GM23338 (cell line): ENCODE results near the gene PRMT7. TPM values are rescaled to one million over a fixed set of nuclear protein-coding genes. Genes with fewer than 3 reads are reported as not detected.

Experiments
- CREB1 ChIP-seq: fragments of 250-450 bp; sonication (Bioruptor Pico); IDR thresholded peaks from 2 replicates; pipeline ENCODE4 v1.5.0; 2020; ENCODE audit warnings: low read depth, mild to moderate bottlenecking, moderate library complexity
- EZH2 ChIP-seq: fragments of 200-600 bp; sonication (generic); IDR thresholded peaks from one replicate; pipeline ENCODE4 v1.8.0; 2017; ENCODE audit warnings: antibody characterized with exemption, mild to moderate bottlenecking, low read depth; ENCODE audit not compliant: unreplicated experiment
- NANOG ChIP-seq: IDR thresholded peaks from 2 replicates; pipeline ENCODE4 v1.6.1; 2016; ENCODE audit warnings: antibody characterized with exemption, borderline replicate concordance
- STAT1 ChIP-seq: IDR thresholded peaks from one replicate; pipeline ENCODE4 v1.6.1; 2016; ENCODE audit warnings: antibody characterized with exemption; ENCODE audit not compliant: unreplicated experiment
- ZNF114 ChIP-seq: fragments of 250-450 bp; sonication (Bioruptor Pico); IDR thresholded peaks from 2 replicates; pipeline ENCODE4 v1.5.0; 2020; ENCODE audit warnings: mild to moderate bottlenecking, moderate library complexity
- polyA plus RNA-seq: library from polyadenylated mRNA; unstranded; fragments of >200 nt; fragmentation: Nextera tagmentation; extraction: Ambion mirVana; gene quantifications from 2 replicates; pipeline ENCODE4 v1.2.1, GENCODE V29; 2016
- total RNA-seq: library from RNA; depleted of rRNA; stranded (reverse); fragments of >200 nt; shearing (Covaris generic); gene quantifications from 2 replicates; pipeline ENCODE4 v1.2.3, GENCODE V29; 2014
- TF ChIP-seq, protein P1 (sequence below): fragments of 250-450 bp; sonication (Bioruptor Pico); IDR thresholded peaks from 2 replicates; pipeline ENCODE4 v1.5.0; 2020; ENCODE audit warnings: mild to moderate bottlenecking, moderate library complexity
- TF ChIP-seq, protein P2 (sequence below): IDR thresholded peaks from one replicate; pipeline ENCODE4 v1.6.1; 2018; ENCODE audit warnings: antibody characterized with exemption; ENCODE audit not compliant: unreplicated experiment

PRMT7 gene
- total and polyA plus RNA-seq, 2 experiments from 2014 or later: 20.2 to 65.3 TPM

DNA sequence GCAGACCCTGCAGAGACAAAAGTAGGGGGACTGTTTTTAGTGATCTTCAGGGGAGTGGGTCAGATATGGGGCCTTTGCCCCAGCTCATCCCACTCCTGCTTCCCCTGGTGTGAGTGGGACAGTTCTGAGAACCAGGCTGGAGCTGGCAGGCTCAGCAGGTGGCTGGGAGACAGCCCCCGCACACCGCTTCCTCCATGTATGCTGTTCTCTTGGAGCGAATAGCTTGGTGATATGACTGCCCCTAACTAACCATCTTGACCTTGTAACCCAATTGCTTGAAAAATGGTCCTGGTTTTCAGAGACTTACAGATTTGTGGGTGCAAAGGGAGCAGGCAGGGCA lies 61.5 kb downstream of the PRMT7 start (continued):
- TF ChIP-seq, protein P1, sequence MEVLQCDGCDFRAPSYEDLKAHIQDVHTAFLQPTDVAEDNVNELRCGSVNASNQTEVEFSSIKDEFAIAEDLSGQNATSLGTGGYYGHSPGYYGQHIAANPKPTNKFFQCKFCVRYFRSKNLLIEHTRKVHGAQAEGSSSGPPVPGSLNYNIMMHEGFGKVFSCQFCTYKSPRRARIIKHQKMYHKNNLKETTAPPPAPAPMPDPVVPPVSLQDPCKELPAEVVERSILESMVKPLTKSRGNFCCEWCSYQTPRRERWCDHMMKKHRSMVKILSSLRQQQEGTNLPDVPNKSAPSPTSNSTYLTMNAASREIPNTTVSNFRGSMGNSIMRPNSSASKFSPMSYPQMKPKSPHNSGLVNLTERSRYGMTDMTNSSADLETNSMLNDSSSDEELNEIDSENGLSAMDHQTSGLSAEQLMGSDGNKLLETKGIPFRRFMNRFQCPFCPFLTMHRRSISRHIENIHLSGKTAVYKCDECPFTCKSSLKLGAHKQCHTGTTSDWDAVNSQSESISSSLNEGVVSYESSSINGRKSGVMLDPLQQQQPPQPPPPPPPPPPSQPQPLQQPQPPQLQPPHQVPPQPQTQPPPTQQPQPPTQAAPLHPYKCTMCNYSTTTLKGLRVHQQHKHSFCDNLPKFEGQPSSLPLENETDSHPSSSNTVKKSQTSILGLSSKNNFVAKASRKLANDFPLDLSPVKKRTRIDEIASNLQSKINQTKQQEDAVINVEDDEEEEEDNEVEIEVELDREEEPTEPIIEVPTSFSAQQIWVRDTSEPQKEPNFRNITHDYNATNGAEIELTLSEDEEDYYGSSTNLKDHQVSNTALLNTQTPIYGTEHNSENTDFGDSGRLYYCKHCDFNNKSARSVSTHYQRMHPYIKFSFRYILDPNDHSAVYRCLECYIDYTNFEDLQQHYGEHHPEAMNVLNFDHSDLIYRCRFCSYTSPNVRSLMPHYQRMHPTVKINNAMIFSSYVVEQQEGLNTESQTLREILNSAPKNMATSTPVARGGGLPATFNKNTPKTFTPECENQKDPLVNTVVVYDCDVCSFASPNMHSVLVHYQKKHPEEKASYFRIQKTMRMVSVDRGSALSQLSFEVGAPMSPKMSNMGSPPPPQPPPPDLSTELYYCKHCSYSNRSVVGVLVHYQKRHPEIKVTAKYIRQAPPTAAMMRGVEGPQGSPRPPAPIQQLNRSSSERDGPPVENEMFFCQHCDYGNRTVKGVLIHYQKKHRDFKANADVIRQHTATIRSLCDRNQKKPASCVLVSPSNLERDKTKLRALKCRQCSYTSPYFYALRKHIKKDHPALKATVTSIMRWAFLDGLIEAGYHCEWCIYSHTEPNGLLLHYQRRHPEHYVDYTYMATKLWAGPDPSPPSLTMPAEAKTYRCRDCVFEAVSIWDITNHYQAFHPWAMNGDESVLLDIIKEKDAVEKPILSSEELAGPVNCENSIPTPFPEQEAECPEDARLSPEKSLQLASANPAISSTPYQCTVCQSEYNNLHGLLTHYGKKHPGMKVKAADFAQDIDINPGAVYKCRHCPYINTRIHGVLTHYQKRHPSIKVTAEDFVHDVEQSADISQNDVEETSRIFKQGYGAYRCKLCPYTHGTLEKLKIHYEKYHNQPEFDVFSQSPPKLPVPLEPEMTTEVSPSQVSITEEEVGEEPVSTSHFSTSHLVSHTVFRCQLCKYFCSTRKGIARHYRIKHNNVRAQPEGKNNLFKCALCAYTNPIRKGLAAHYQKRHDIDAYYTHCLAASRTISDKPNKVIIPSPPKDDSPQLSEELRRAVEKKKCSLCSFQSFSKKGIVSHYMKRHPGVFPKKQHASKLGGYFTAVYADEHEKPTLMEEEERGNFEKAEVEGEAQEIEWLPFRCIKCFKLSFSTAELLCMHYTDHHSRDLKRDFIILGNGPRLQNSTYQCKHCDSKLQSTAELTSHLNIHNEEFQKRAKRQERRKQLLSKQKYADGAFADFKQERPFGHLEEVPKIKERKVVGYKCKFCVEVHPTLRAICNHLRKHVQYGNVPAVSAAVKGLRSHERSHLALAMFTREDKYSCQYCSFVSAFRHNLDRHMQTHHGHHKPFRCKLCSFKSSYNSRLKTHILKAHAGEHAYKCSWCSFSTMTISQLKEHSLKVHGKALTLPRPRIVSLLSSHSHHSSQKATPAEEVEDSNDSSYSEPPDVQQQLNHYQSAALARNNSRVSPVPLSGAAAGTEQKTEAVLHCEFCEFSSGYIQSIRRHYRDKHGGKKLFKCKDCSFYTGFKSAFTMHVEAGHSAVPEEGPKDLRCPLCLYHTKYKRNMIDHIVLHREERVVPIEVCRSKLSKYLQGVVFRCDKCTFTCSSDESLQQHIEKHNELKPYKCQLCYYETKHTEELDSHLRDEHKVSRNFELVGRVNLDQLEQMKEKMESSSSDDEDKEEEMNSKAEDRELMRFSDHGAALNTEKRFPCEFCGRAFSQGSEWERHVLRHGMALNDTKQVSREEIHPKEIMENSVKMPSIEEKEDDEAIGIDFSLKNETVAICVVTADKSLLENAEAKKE (CRISPR knock-in tag): no peak
- TF ChIP-seq NANOG (no peak), CREB1 (CRISPR knock-in tag) (no peak), EZH2 (no peak), STAT1 (no peak), ZNF114 (CRISPR knock-in tag) (no peak)
- TF ChIP-seq, protein P2, sequence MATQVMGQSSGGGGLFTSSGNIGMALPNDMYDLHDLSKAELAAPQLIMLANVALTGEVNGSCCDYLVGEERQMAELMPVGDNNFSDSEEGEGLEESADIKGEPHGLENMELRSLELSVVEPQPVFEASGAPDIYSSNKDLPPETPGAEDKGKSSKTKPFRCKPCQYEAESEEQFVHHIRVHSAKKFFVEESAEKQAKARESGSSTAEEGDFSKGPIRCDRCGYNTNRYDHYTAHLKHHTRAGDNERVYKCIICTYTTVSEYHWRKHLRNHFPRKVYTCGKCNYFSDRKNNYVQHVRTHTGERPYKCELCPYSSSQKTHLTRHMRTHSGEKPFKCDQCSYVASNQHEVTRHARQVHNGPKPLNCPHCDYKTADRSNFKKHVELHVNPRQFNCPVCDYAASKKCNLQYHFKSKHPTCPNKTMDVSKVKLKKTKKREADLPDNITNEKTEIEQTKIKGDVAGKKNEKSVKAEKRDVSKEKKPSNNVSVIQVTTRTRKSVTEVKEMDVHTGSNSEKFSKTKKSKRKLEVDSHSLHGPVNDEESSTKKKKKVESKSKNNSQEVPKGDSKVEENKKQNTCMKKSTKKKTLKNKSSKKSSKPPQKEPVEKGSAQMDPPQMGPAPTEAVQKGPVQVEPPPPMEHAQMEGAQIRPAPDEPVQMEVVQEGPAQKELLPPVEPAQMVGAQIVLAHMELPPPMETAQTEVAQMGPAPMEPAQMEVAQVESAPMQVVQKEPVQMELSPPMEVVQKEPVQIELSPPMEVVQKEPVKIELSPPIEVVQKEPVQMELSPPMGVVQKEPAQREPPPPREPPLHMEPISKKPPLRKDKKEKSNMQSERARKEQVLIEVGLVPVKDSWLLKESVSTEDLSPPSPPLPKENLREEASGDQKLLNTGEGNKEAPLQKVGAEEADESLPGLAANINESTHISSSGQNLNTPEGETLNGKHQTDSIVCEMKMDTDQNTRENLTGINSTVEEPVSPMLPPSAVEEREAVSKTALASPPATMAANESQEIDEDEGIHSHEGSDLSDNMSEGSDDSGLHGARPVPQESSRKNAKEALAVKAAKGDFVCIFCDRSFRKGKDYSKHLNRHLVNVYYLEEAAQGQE: no peak
